Stomach smooth muscle (tissue), 2 donors: Measurements from ENCODE around the gene BANP.
"Not testable (repeated sequence)": the region's sequence is repeated elsewhere in the genome, so short reads cannot be mapped to it uniquely, and the experiment has no call there.

Experiments used
- H3K27ac ChIP-seq: one replicate; pipeline ENCODE4 v1.7.0; 2013; ENCODE audit warnings: mild to moderate bottlenecking, low read length, inconsistent platforms
- H3K27me3 ChIP-seq, 2 donors: one replicate each; pipeline ENCODE4 v1.7.0; 2013; ENCODE audit warnings: low read length in 2 of 2; ENCODE audit not compliant: insufficient read depth in 2 of 2, control insufficient read depth in 1 of 2
- H3K36me3 ChIP-seq, 2 donors: one replicate each; pipeline ENCODE4 v1.7.0; 2013; ENCODE audit warnings: low read length in 2 of 2; ENCODE audit not compliant: control insufficient read depth in 2 of 2, insufficient read depth in 2 of 2
- H3K4me1 ChIP-seq: one replicate; pipeline ENCODE4 v1.7.0; 2013; ENCODE audit warnings: low read length; ENCODE audit not compliant: control insufficient read depth, insufficient read depth
- H3K4me3 ChIP-seq, 2 donors: one replicate each; pipeline ENCODE4 v1.7.0; 2013; ENCODE audit warnings: low read length in 2 of 2
- H3K9ac ChIP-seq, 2 donors: one replicate each; pipeline ENCODE4 v1.7.0; 2013; ENCODE audit warnings: low read length in 2 of 2, mild to moderate bottlenecking in 1 of 2
- H3K9me3 ChIP-seq, 2 donors: one replicate each; pipeline ENCODE4 v1.7.0; 2013; ENCODE audit warnings: low read length in 2 of 2; ENCODE audit not compliant: control insufficient read depth in 2 of 2
- donor health status: healthy.
- donor health status: Pancreatic carcinoma.

The BANP gene

GRCh38 chr16:88017587-88018101, 66.4 kb downstream of the BANP start:
- no peaks in the 10 kb centered on the region for H3K9me3 ChIP-seq
- peaks cover 13% of the 10 kb centered on the region for H3K4me1 ChIP-seq
- no peak overlapping the region for H3K27ac ChIP-seq
- no peaks in the 10 kb centered on the region for H3K27me3 ChIP-seq
- H3K36me3 ChIP-seq = peaks cover 0 to 2% of the 10 kb centered on the region in 2 donors
- H3K9ac ChIP-seq = no peak overlapping the region
- no peak overlapping the region for H3K4me3 ChIP-seq

- peaks cover 13% of the 10 kb centered on the region for H3K4me1 ChIP-seq
- not testable (repeated sequence) for H3K4me3 ChIP-seq, H3K9me3 ChIP-seq, H3K9ac ChIP-seq, H3K27ac ChIP-seq, H3K36me3 ChIP-seq, H3K27me3 ChIP-seq
Measured at GRCh38 chr16:88018382-88018781, 67.1 kb downstream of the BANP start.

- H3K9me3 ChIP-seq, H3K27ac ChIP-seq, H3K27me3 ChIP-seq, H3K36me3 ChIP-seq, H3K4me1 ChIP-seq, H3K9ac ChIP-seq: not testable (repeated sequence)
- H3K4me3 ChIP-seq = peak overlapping the region in 1 of 2 donors; percentile 29
Measured at GRCh38 chr16:88019041-88019820, 68.0 kb downstream of the BANP start.

- no peak overlapping the region for H3K9ac ChIP-seq
- H3K36me3 ChIP-seq = peaks cover 0 to 2% of the 10 kb centered on the region in 2 donors
- no peak overlapping the region for H3K27ac ChIP-seq
Measured at GRCh38 chr16:88019821-88020515, 68.7 kb downstream of the BANP start.

GRCh38 chr16:88020516-88020885, 69.3 kb downstream of the BANP start:
- H3K36me3 ChIP-seq = peaks cover 0 to 2% of the 10 kb centered on the region in 2 donors
- no peaks in the 10 kb centered on the region for H3K9me3 ChIP-seq
- no peak overlapping the region for H3K4me3 ChIP-seq
- no peak overlapping the region for H3K9ac ChIP-seq
- no peak overlapping the region for H3K27ac ChIP-seq
- H3K27me3 ChIP-seq = no peaks in the 10 kb centered on the region
- H3K4me1 ChIP-seq = peaks cover 7% of the 10 kb centered on the region

More at GRCh38 chr16:88019821-88020515, 68.7 kb downstream of the BANP start:
- peak overlapping the region in 1 of 2 donors; percentile 29 for H3K4me3 ChIP-seq
- no peaks in the 10 kb centered on the region for H3K27me3 ChIP-seq
- peaks cover 7% of the 10 kb centered on the region for H3K4me1 ChIP-seq
- H3K9me3 ChIP-seq = no peaks in the 10 kb centered on the region

- H3K4me3 ChIP-seq, H3K27ac ChIP-seq, H3K4me1 ChIP-seq, H3K27me3 ChIP-seq, H3K9ac ChIP-seq, H3K9me3 ChIP-seq, H3K36me3 ChIP-seq: not testable (repeated sequence)
Measured at GRCh38 chr16:88021041-88021970, 70.1 kb downstream of the BANP start.

GRCh38 chr16:88022076-88023042, 71.1 kb downstream of the BANP start:
- Histone ChIP-seq H3K4me3 (no peak overlapping the region), H3K27me3 (no peaks in the 10 kb centered on the region), H3K9me3 (no peaks in the 10 kb centered on the region), H3K36me3 (peaks cover 0 to 2% of the 10 kb centered on the region in 2 donors), H3K9ac (no peak overlapping the region), H3K27ac (no peak overlapping the region), H3K4me1 (peaks cover 7% of the 10 kb centered on the region)

- no peak overlapping the region for H3K4me3 ChIP-seq
- H3K27ac ChIP-seq = no peak overlapping the region
- peaks cover 7% of the 10 kb centered on the region for H3K4me1 ChIP-seq
- H3K9ac ChIP-seq = no peak overlapping the region
- peaks cover 0 to 2% of the 10 kb centered on the region in 2 donors for H3K36me3 ChIP-seq
- H3K9me3 ChIP-seq = no peaks in the 10 kb centered on the region
- no peaks in the 10 kb centered on the region for H3K27me3 ChIP-seq
Measured at GRCh38 chr16:88023366-88023765, 72.1 kb downstream of the BANP start.

- no peaks in the 10 kb centered on the region for H3K27me3 ChIP-seq
- no peaks in the 10 kb centered on the region for H3K9me3 ChIP-seq
Measured at GRCh38 chr16:88023786-88024185, 72.6 kb downstream of the BANP start.

More at GRCh38 chr16:88023786-88024185, 72.6 kb downstream of the BANP start:
- H3K4me3 ChIP-seq = no peak overlapping the region
- H3K36me3 ChIP-seq = peaks cover 0 to 2% of the 10 kb centered on the region in 2 donors
- H3K9ac ChIP-seq = no peak overlapping the region
- H3K4me1 ChIP-seq = peaks cover 7% of the 10 kb centered on the region
- H3K27ac ChIP-seq = no peak overlapping the region
